Astrocyte (in vitro differentiated cells and primary cell): Measurements from ENCODE around the gene ACOT2. TPM values are rescaled to one million over a fixed set of nuclear protein-coding genes. Genes with fewer than 3 reads are reported as not detected.
"Not testable (repeated sequence)": the region's sequence is repeated elsewhere in the genome, so short reads cannot be mapped to it uniquely, and the experiment has no call there.

Experiments used
- DNase-seq: peaks from one replicate; pipeline ENCODE4 v3.0.0-alpha.2; 2010; ENCODE audit warnings: low read depth
- FAIRE-seq: peaks from 2 replicates; lab custom pipeline; 2011; peaks lifted over from hg19 to GRCh38; lab: Jason Lieb, UNC
- H2AFZ ChIP-seq: 2 replicates; pipeline ENCODE4 v1.6.0; 2012; ENCODE audit warnings: low read depth, low read length, inconsistent platforms
- H3K27ac ChIP-seq: 2 replicates; pipeline ENCODE4 v1.5.1; 2011; ENCODE audit warnings: low read depth, low read length, inconsistent platforms
- H3K27me3 ChIP-seq: 2 replicates; pipeline ENCODE4 v1.6.0; 2011; ENCODE audit warnings: low read length, inconsistent platforms; ENCODE audit not compliant: insufficient read depth
- H3K36me3 ChIP-seq: 2 replicates; pipeline ENCODE4 v1.5.1; 2011; ENCODE audit warnings: low read length, inconsistent platforms; ENCODE audit not compliant: insufficient read depth
- H3K4me1 ChIP-seq: 2 replicates; pipeline ENCODE4 v1.5.1; 2011; ENCODE audit warnings: low read length, inconsistent platforms; ENCODE audit not compliant: insufficient read depth
- H3K4me2 ChIP-seq: 2 replicates; pipeline ENCODE4 v1.6.0; 2012; ENCODE audit warnings: low read length, inconsistent platforms
- H3K4me3 ChIP-seq: 2 replicates; pipeline ENCODE4 v1.5.1; 2011; ENCODE audit warnings: low read depth, mild to moderate bottlenecking, low read length, inconsistent platforms; ENCODE audit not compliant: insufficient read depth
- H3K79me2 ChIP-seq: 2 replicates; pipeline ENCODE4 v1.6.0; 2012; ENCODE audit warnings: mild to moderate bottlenecking, low read length, inconsistent platforms; ENCODE audit not compliant: insufficient read depth
- H3K9ac ChIP-seq: 2 replicates; pipeline ENCODE4 v1.6.0; 2012; ENCODE audit warnings: mild to moderate bottlenecking, low read length, inconsistent platforms
- H3K9me3 ChIP-seq: 2 replicates; pipeline ENCODE4 v1.5.1; 2012; ENCODE audit warnings: low read depth, mild to moderate bottlenecking, low read length, inconsistent platforms; ENCODE audit not compliant: insufficient read depth
- H4K20me1 ChIP-seq: 2 replicates; pipeline ENCODE4 v1.6.0; 2012; ENCODE audit warnings: low read length, inconsistent platforms; ENCODE audit not compliant: insufficient read depth
- H3K27ac Mint-ChIP-seq: one replicate; pipeline ENCODE4 v1.8.0; 2021; ENCODE audit warnings: mild to moderate bottlenecking, mixed read lengths; ENCODE audit not compliant: unreplicated experiment
- H3K27me3 Mint-ChIP-seq: one replicate; pipeline ENCODE4 v1.8.0; 2021; ENCODE audit warnings: low read depth, mixed read lengths; ENCODE audit not compliant: unreplicated experiment
- H3K36me3 Mint-ChIP-seq: one replicate; pipeline ENCODE4 v1.8.0; 2021; ENCODE audit warnings: low read depth, mixed read lengths; ENCODE audit not compliant: unreplicated experiment
- H3K4me1 Mint-ChIP-seq: one replicate; pipeline ENCODE4 v1.8.0; 2021; ENCODE audit warnings: low read depth, mixed read lengths; ENCODE audit not compliant: unreplicated experiment
- H3K4me3 Mint-ChIP-seq: one replicate; pipeline ENCODE4 v1.8.0; 2021; ENCODE audit warnings: mild to moderate bottlenecking, moderate library complexity, mixed read lengths; ENCODE audit not compliant: unreplicated experiment
- H3K9me3 Mint-ChIP-seq: one replicate; pipeline ENCODE4 v1.8.0; 2021; ENCODE audit warnings: mild to moderate bottlenecking, mixed read lengths; ENCODE audit not compliant: unreplicated experiment
- total RNA-seq: library from RNA; stranded (reverse); gene quantifications from 2 replicates; pipeline ENCODE4 v1.2.1, GENCODE V29; 2021
- TF ChIP-seq, protein P1 (sequence below): IDR thresholded peaks from 2 replicates; pipeline ENCODE4 v1.5.1; 2011; ENCODE audit warnings: low read depth, mild to moderate bottlenecking, inconsistent platforms, low read length, moderate library complexity; ENCODE audit not compliant: insufficient read depth

ACOT2 gene
- total RNA-seq, 1 donor from 2014 or later = 15.7 TPM

DNA sequence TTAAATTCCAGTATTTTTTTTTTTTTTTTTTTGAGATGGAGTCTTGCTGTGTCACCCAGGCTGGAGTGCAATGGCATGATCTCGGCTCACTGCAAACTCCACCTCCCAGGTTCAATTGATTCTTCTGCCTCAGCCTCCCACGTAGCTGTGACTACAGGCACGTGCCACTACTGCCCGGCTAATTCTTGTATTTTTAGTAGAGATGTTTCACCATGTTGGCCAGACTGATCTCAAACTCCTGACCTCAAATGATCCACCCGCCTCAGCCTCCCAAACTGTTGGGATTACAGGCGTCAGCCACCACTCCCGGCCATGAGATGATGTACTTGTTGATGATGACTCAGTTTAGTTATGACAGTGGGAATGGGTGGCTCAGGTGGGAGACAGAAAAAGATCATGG, 5.2 kb downstream of the ACOT2 start:
- DNase-seq, FAIRE-seq: not testable (repeated sequence)

DNA sequence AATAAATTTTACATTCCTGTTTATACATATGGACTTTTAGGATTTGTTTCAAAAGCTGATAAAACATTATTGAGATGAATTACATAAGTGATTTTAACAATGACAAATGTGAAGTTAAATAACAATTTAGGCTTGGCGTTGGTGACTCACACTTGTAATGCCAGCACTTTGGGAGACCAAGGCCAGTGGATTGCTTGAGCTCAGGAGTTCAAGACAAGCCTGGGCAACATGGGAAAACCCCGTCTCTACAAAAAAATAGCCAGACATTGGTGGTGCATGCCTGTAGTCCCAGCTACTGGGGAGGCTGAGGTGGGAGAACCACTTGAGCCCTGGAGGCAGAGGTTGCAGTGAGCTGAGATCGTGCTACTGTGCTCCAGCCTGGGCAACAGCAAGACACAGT, 7.4 kb downstream of the ACOT2 start:
- DNase-seq (no peak), FAIRE-seq (no peak)
- no peaks in the 10 kb centered on the region for H3K79me2 ChIP-seq
- no peaks in the 10 kb centered on the region for H3K9me3 ChIP-seq
- Mint-ChIP-seq H3K36me3 (peaks cover 6% of the 10 kb centered on the region), H3K27ac (no peak overlapping the region), H3K9me3 (no peaks in the 10 kb centered on the region), H3K4me3 (no peak overlapping the region), H3K27me3 (no peaks in the 10 kb centered on the region), H3K4me1 (no peaks in the 10 kb centered on the region)
- no peaks in the 10 kb centered on the region for H3K27me3 ChIP-seq
- no peak overlapping the region for H3K4me3 ChIP-seq
- no peaks in the 10 kb centered on the region for H4K20me1 ChIP-seq
- TF ChIP-seq, protein P1, sequence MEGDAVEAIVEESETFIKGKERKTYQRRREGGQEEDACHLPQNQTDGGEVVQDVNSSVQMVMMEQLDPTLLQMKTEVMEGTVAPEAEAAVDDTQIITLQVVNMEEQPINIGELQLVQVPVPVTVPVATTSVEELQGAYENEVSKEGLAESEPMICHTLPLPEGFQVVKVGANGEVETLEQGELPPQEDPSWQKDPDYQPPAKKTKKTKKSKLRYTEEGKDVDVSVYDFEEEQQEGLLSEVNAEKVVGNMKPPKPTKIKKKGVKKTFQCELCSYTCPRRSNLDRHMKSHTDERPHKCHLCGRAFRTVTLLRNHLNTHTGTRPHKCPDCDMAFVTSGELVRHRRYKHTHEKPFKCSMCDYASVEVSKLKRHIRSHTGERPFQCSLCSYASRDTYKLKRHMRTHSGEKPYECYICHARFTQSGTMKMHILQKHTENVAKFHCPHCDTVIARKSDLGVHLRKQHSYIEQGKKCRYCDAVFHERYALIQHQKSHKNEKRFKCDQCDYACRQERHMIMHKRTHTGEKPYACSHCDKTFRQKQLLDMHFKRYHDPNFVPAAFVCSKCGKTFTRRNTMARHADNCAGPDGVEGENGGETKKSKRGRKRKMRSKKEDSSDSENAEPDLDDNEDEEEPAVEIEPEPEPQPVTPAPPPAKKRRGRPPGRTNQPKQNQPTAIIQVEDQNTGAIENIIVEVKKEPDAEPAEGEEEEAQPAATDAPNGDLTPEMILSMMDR = no peak
- H3K36me3 ChIP-seq = no peaks in the 10 kb centered on the region
- H2AFZ ChIP-seq = no peak overlapping the region
- H3K4me1 ChIP-seq = no peaks in the 10 kb centered on the region
- H3K9ac ChIP-seq = no peak overlapping the region
- H3K4me2 ChIP-seq = no peak overlapping the region
- H3K27ac ChIP-seq = no peak overlapping the region

More for the DNA sequence above, 5.2 kb downstream of the ACOT2 start:
- H3K9me3 Mint-ChIP-seq, H3K27me3 ChIP-seq, H3K4me3 ChIP-seq, H2AFZ ChIP-seq, H3K79me2 ChIP-seq, H3K36me3 Mint-ChIP-seq, H4K20me1 ChIP-seq, H3K36me3 ChIP-seq, H3K27ac Mint-ChIP-seq, H3K4me1 ChIP-seq, H3K9me3 ChIP-seq, H3K4me3 Mint-ChIP-seq, H3K9ac ChIP-seq, H3K27ac ChIP-seq, H3K4me1 Mint-ChIP-seq, H3K4me2 ChIP-seq, H3K27me3 Mint-ChIP-seq: not testable (repeated sequence)

DNA sequence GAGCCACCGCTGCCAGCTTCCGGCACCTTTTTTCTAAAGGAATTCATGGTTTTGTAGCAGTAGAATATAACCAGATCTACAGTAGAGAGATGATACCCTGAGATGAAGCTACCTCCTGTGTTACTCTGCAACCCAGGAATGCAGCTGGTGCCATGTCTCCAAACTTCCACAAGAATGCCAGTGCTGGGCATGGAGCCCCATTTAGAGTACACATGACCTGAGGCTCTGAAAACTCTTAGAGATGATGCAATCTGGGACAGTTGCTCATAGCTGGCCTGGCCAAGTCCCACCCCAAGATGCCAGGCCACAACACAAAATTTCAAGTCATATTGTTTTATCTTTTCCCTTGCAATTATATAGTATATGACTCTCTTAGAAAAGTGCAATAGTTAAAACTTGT, 8.2 kb downstream of the ACOT2 start:
- H3K27ac Mint-ChIP-seq, H3K79me2 ChIP-seq, H3K9me3 ChIP-seq, H3K9ac ChIP-seq, H3K36me3 ChIP-seq, H3K9me3 Mint-ChIP-seq, H2AFZ ChIP-seq, H3K27me3 Mint-ChIP-seq, H3K27ac ChIP-seq, H3K4me1 ChIP-seq, H3K4me1 Mint-ChIP-seq, H3K36me3 Mint-ChIP-seq, FAIRE-seq, H4K20me1 ChIP-seq, H3K4me3 Mint-ChIP-seq, DNase-seq, H3K4me3 ChIP-seq, H3K4me2 ChIP-seq, H3K27me3 ChIP-seq: not testable (repeated sequence)

DNA sequence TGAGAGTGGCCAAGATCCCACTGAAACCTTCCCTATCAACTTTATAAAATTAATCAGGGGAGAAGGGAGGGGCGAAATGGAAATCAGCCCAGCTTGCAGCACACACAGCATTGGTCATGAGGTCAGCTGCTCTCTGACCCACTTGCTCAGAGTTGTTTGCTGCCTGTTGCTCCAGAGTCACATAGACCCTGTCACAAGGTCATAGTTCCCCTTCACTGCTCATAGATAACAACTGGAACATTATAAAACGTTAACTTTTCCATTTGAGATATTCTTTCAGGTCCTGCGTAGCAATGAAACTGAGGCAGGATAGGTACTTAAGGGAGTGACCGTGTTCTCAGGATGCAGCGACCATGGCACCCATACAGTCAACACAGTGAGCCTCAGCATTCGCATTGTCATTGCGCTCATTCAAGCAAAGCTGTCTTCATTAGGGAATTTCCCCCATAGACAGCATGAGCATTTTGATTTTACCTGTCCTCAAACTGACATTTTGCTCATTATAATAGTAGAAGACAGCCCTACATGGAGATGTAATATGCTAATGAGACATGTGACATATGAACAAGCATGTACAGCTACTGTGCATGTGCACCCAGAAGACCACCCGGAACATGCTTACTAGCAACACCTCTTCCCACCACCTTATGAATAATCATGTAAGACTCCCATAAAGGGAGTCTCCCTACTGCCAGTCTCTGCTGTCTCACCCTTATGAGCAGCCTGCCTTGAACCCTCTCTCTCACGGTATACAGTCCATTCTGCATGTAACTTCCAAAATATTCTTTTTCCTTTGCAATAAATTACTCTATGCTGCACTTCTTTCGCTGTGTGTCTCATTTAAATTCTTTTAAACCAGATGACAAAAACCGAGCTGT, 13.3 kb downstream of the ACOT2 start:
- H3K36me3 ChIP-seq, H3K4me3 ChIP-seq, H3K4me3 Mint-ChIP-seq, H3K27me3 ChIP-seq, H3K79me2 ChIP-seq, H3K36me3 Mint-ChIP-seq, H3K9ac ChIP-seq, H3K4me2 ChIP-seq, H3K9me3 ChIP-seq, H3K27ac Mint-ChIP-seq, H3K27me3 Mint-ChIP-seq, DNase-seq, H3K4me1 Mint-ChIP-seq, H4K20me1 ChIP-seq, H3K9me3 Mint-ChIP-seq, H3K4me1 ChIP-seq, H3K27ac ChIP-seq, H2AFZ ChIP-seq: not testable (repeated sequence)
- peak; percentile 58 for FAIRE-seq
